CD8-positive, alpha-beta memory T cell (primary cell): Measurements from ENCODE around the gene DLX1. TPM values are rescaled to one million over a fixed set of nuclear protein-coding genes. Genes with fewer than 3 reads are reported as not detected.

Experiments
- CTCF ChIA-PET: fragments of 350-600 bp; sonication (Branson Sonifier 250); formaldehyde crosslinking; loops from one replicate; lab custom pipeline; 2021; ENCODE audit warnings: antibody characterized with exemption; lab: Charles Lee
- POLR2A ChIA-PET: fragments of 350-600 bp; sonication (Branson Sonifier 250); formaldehyde crosslinking; loops from one replicate; lab custom pipeline; 2021; ENCODE audit warnings: antibody characterized with exemption; lab: Charles Lee
- DNase-seq, 5 donors: peaks; one replicate each; pipeline versions ENCODE4 v3.0.0 to v3.0.0-alpha.2; 2020 to 2022; ENCODE audit warnings: mixed read lengths in 1 of 5
- H3K27ac ChIP-seq: one replicate; pipeline ENCODE4 v1.7.0; 2013; ENCODE audit warnings: low read depth, mild to moderate bottlenecking, low read length, moderate library complexity
- H3K27me3 ChIP-seq: 2 replicates; pipeline ENCODE4 v1.7.0; 2013; ENCODE audit warnings: low read length, mild to moderate bottlenecking; ENCODE audit not compliant: insufficient read depth, poor library complexity, severe bottlenecking
- H3K36me3 ChIP-seq: 2 replicates; pipeline ENCODE4 v1.7.0; 2013; ENCODE audit warnings: mild to moderate bottlenecking, low read length, moderate library complexity; ENCODE audit not compliant: insufficient read depth
- H3K4me1 ChIP-seq: 2 replicates; pipeline ENCODE4 v1.7.0; 2013; ENCODE audit warnings: mild to moderate bottlenecking, low read length, moderate library complexity; ENCODE audit not compliant: insufficient read depth
- H3K4me3 ChIP-seq: 2 replicates; pipeline ENCODE4 v1.7.0; 2013; ENCODE audit warnings: mild to moderate bottlenecking, low read length
- H3K9me3 ChIP-seq: 2 replicates; pipeline ENCODE4 v1.7.0; 2013; ENCODE audit warnings: mild to moderate bottlenecking, low read length
- H3K27ac Mint-ChIP-seq, 8 donors: one replicate each; pipeline ENCODE4 v1.8.0; 2020 to 2021; ENCODE audit warnings: mixed read lengths in 8 of 8, mild to moderate bottlenecking in 6 of 8, inconsistent platforms in 3 of 8, moderate library complexity in 3 of 8
- H3K27me3 Mint-ChIP-seq, 2 donors: one replicate each; pipeline ENCODE4 v1.8.0; 2020 to 2021; ENCODE audit warnings: mixed read lengths in 2 of 2, mild to moderate bottlenecking in 1 of 2, moderate library complexity in 1 of 2
- H3K36me3 Mint-ChIP-seq, 3 donors: one replicate each; pipeline ENCODE4 v1.8.0; 2020 to 2021; ENCODE audit warnings: mixed read lengths in 3 of 3, inconsistent platforms in 1 of 3, mild to moderate bottlenecking in 1 of 3
- H3K4me1 Mint-ChIP-seq, 3 donors: one replicate each; pipeline ENCODE4 v1.8.0; 2020 to 2021; ENCODE audit warnings: mixed read lengths in 3 of 3, inconsistent platforms in 1 of 3, mild to moderate bottlenecking in 1 of 3
- H3K4me3 Mint-ChIP-seq, 7 donors: one replicate each; pipeline ENCODE4 v1.8.0; 2020 to 2021; ENCODE audit warnings: mixed read lengths in 7 of 7, mild to moderate bottlenecking in 6 of 7, moderate library complexity in 4 of 7, inconsistent platforms in 2 of 7
- H3K9me3 Mint-ChIP-seq, 5 donors: one replicate each; pipeline ENCODE4 v1.8.0; 2020 to 2022; ENCODE audit warnings: mixed read lengths in 5 of 5, mild to moderate bottlenecking in 3 of 5, moderate library complexity in 2 of 5, inconsistent platforms in 1 of 5
- polyA plus RNA-seq: library from polyadenylated mRNA; unstranded; fragments of 300-500 nt; fragmentation: Illumina TruSeq; gene quantifications from one replicate; pipeline ENCODE4 v1.2.3, GENCODE V29; 2021
- total RNA-seq, 2 experiments: library from RNA; stranded (reverse); gene quantifications; one replicate each; pipeline ENCODE4 v1.2.3, GENCODE V29; 2021

Gene DLX1
- total and polyA plus RNA-seq, 3 experiments from 2014 or later, result not detected

- Histone ChIP-seq H3K27me3 (no peaks in the 10 kb centered on the region), H3K4me3 (no peak overlapping the region), H3K27ac (no peak overlapping the region), H3K4me1 (no peaks in the 10 kb centered on the region), H3K36me3 (no peaks in the 10 kb centered on the region), H3K9me3 (no peaks in the 10 kb centered on the region)
- no peak for DNase-seq
- Mint-ChIP-seq H3K9me3 (no peaks in the 10 kb centered on the region), H3K27ac (no peak overlapping the region), H3K27me3 (peaks cover 10 to 23% of the 10 kb centered on the region in 2 donors), H3K4me1 (no peaks in the 10 kb centered on the region), H3K4me3 (no peak overlapping the region), H3K36me3 (peaks cover 4 to 17% (median 9%) of the 10 kb centered on the region in 3 donors)
- POLR2A ChIA-PET, result no interaction called here
- CTCF ChIA-PET, result interaction anchor here (0.5 to 1.4 kb wide), 3 partner anchors 30 to 525 kb away, joined by 3 read pairs; partner anchors contain the start of gene DLX2
Measured at GRCh38 chr2:172072303-172072702, 13.0 kb upstream of the DLX1 start.

GRCh38 chr2:172072706-172073105 is 12.6 kb upstream of the DLX1 start:
- no peak overlapping the region for H3K27ac Mint-ChIP-seq
- H3K4me3 Mint-ChIP-seq, result no peak overlapping the region
- H3K4me1 Mint-ChIP-seq, result no peaks in the 10 kb centered on the region
- Histone ChIP-seq H3K27ac (no peak overlapping the region), H3K36me3 (no peaks in the 10 kb centered on the region), H3K27me3 (no peaks in the 10 kb centered on the region), H3K4me1 (no peaks in the 10 kb centered on the region), H3K9me3 (no peaks in the 10 kb centered on the region), H3K4me3 (no peak overlapping the region)
- CTCF ChIA-PET, result interaction anchor here (0.5 to 1.4 kb wide), 3 partner anchors 30 to 525 kb away, joined by 3 read pairs; partner anchors contain the start of gene DLX2
- no peak for DNase-seq
- peaks cover 2 to 15% (median 9%) of the 10 kb centered on the region in 3 donors for H3K36me3 Mint-ChIP-seq
- POLR2A ChIA-PET, result no interaction called here
- no peaks in the 10 kb centered on the region for H3K9me3 Mint-ChIP-seq
- H3K27me3 Mint-ChIP-seq, result peaks cover 10 to 23% of the 10 kb centered on the region in 2 donors

- Mint-ChIP-seq H3K27me3 (peaks cover 12 to 24% of the 10 kb centered on the region in 2 donors), H3K4me3 (no peak overlapping the region), H3K9me3 (no peaks in the 10 kb centered on the region), H3K4me1 (no peaks in the 10 kb centered on the region), H3K27ac (peak overlapping the region in 1 of 8 donors; percentile 7), H3K36me3 (peaks cover 2 to 15% (median 9%) of the 10 kb centered on the region in 3 donors)
- Histone ChIP-seq H3K4me3 (no peak overlapping the region), H3K36me3 (no peaks in the 10 kb centered on the region), H3K9me3 (no peaks in the 10 kb centered on the region), H3K27me3 (no peaks in the 10 kb centered on the region), H3K27ac (no peak overlapping the region), H3K4me1 (no peaks in the 10 kb centered on the region)
- ChIA-PET CTCF (interaction anchor here (1.1 to 1.4 kb wide), 2 partner anchors 29 to 54 kb away, joined by 3 read pairs; partner anchors contain the start of gene DLX2), POLR2A (no interaction called here)
- DNase-seq, result no peak
Measured at GRCh38 chr2:172073518-172073917, 11.8 kb upstream of the DLX1 start.

- Mint-ChIP-seq H3K27me3 (peaks cover 13 to 31% of the 10 kb centered on the region in 2 donors), H3K4me3 (no peak overlapping the region), H3K36me3 (peaks cover 0 to 14% (median 4%) of the 10 kb centered on the region in 3 donors), H3K9me3 (no peaks in the 10 kb centered on the region), H3K27ac (no peak overlapping the region), H3K4me1 (no peaks in the 10 kb centered on the region)
- H3K27me3 ChIP-seq, result peaks cover 4% of the 10 kb centered on the region
- no peak overlapping the region for H3K27ac ChIP-seq
- no peak for DNase-seq
- CTCF ChIA-PET, result no interaction called here
- H3K36me3 ChIP-seq, result no peaks in the 10 kb centered on the region
- H3K9me3 ChIP-seq, result no peaks in the 10 kb centered on the region
- POLR2A ChIA-PET, result no interaction called here
- H3K4me3 ChIP-seq, result no peak overlapping the region
- H3K4me1 ChIP-seq, result no peaks in the 10 kb centered on the region
Measured at GRCh38 chr2:172074254-172074653, 11.1 kb upstream of the DLX1 start.

DNA sequence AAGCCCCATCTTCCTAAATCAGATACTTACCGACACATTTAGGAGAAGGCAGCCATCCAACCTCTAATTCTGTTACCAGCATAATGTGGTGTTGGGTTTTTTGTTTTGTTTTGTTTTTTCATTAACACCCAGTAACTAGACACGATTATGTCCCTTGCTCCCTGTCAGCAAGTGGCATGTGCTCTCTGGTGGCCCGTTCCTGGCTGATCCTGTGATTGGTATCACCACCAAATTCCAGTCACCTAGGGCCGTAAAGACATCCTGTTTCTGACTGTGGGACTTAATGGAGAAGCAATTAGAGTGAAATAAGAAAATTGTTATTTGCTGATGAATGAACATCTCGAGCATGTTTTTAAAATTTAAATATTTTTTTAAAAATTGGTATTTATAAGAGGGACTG is 5.9 kb upstream of the DLX1 start:
- Mint-ChIP-seq H3K4me3 (peak overlapping the region in 1 of 7 donors; percentile 21), H3K27me3 (peaks cover 57 to 67% of the 10 kb centered on the region in 2 donors), H3K4me1 (peaks cover 14 to 22% (median 16%) of the 10 kb centered on the region in 3 donors), H3K27ac (peak overlapping the region in 1 of 8 donors; percentile 87), H3K9me3 (peaks cover 0 to 18% (median 13%) of the 10 kb centered on the region in 5 donors), H3K36me3 (peaks cover 0 to 2% (median 2%) of the 10 kb centered on the region in 3 donors)
- H3K27ac ChIP-seq, result no peak overlapping the region
- no peak for DNase-seq
- POLR2A ChIA-PET, result no interaction called here
- no peaks in the 10 kb centered on the region for H3K36me3 ChIP-seq
- no peaks in the 10 kb centered on the region for H3K9me3 ChIP-seq
- H3K27me3 ChIP-seq, result peaks cover 56% of the 10 kb centered on the region
- CTCF ChIA-PET, result no interaction called here
- peaks cover 15% of the 10 kb centered on the region for H3K4me1 ChIP-seq
- no peak overlapping the region for H3K4me3 ChIP-seq

- Histone ChIP-seq H3K4me3 (no peak overlapping the region), H3K4me1 (peaks cover 22% of the 10 kb centered on the region), H3K27me3 (peaks cover 62% of the 10 kb centered on the region), H3K27ac (no peak overlapping the region), H3K9me3 (no peaks in the 10 kb centered on the region), H3K36me3 (no peaks in the 10 kb centered on the region)
- H3K4me1 Mint-ChIP-seq, result peaks cover 16 to 25% (median 23%) of the 10 kb centered on the region in 3 donors
- H3K9me3 Mint-ChIP-seq, result peaks cover 0 to 18% (median 13%) of the 10 kb centered on the region in 5 donors
- peak in 1 of 5 donors; percentile 3 for DNase-seq
- peaks cover 63 to 73% of the 10 kb centered on the region in 2 donors for H3K27me3 Mint-ChIP-seq
- POLR2A ChIA-PET, result no interaction called here
- CTCF ChIA-PET, result no interaction called here
- peaks cover 0 to 2% (median 2%) of the 10 kb centered on the region in 3 donors for H3K36me3 Mint-ChIP-seq
- peak overlapping the region in 2 of 7 donors; percentile 5 to 21 for H3K4me3 Mint-ChIP-seq
- H3K27ac Mint-ChIP-seq, result peak overlapping the region in 4 of 8 donors; percentile 16 to 87 (median 56)
Measured at GRCh38 chr2:172079838-172080640, 5.3 kb upstream of the DLX1 start.

DNA sequence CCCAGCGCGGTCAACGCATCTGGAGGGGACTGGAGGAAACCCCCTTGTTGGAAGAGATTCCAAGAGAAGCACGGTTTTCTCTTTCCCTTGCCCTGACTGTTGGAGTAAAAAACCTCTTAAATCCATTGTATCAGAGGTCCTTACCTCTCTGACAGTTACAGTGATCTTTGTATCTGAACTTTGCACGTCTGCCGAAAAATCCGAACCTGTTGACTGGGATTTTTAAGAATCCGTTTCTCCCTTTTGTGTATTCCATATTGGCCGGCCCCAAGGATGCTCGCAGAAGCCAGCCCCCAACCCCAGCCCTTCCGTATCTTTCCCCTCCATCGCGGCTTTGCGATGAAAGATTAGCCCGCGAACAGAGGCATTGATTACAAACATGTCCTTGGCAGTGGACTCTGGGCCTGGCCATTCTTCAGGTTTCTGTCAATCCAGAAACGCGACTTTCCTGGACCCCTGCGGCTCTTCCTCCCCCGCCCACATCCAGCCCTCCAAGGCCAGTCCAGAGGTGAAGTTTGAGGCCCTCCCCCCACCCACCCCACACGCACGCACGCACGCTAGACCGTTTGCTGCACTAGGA is 4.6 kb upstream of the DLX1 start:
- H3K4me1 ChIP-seq, result peaks cover 29% of the 10 kb centered on the region
- Mint-ChIP-seq H3K4me1 (peaks cover 22 to 32% (median 30%) of the 10 kb centered on the region in 3 donors), H3K27me3 (peaks cover 67 to 78% of the 10 kb centered on the region in 2 donors), H3K36me3 (peaks cover 0 to 2% (median 2%) of the 10 kb centered on the region in 3 donors), H3K27ac (peak overlapping the region in 3 of 8 donors; percentile 44 to 87 (median 73)), H3K4me3 (peak overlapping the region in 2 of 7 donors; percentile 15 to 55), H3K9me3 (peaks cover 0 to 25% (median 13%) of the 10 kb centered on the region in 5 donors)
- ChIA-PET CTCF (interaction anchor here (1.3 to 3.3 kb wide), 2 partner anchors 12 to 26 kb away, joined by 6 to 14 read pairs; no protein-coding TSS in a partner anchor), POLR2A (interaction anchor here (0.6 kb wide), 1 partner anchor 62 kb away, joined by 8 read pairs; no protein-coding TSS in a partner anchor)
- H3K27ac ChIP-seq, result no peak overlapping the region
- no peaks in the 10 kb centered on the region for H3K36me3 ChIP-seq
- H3K4me3 ChIP-seq, result no peak overlapping the region
- peaks cover 69% of the 10 kb centered on the region for H3K27me3 ChIP-seq
- no peaks in the 10 kb centered on the region for H3K9me3 ChIP-seq
- DNase-seq, result peak in 1 of 5 donors; percentile 6
